HUES48 (cell line): Measurements from ENCODE around the gene MAP3K19.

Experiments
- H3K27ac ChIP-seq: one replicate; pipeline ENCODE4 v1.7.0; 2013; ENCODE audit warnings: low read depth, low read length, inconsistent platforms
- H3K27me3 ChIP-seq: 2 replicates; pipeline ENCODE4 v1.6.1; 2013; ENCODE audit warnings: mild to moderate bottlenecking, low read length; ENCODE audit not compliant: control insufficient read depth, insufficient read depth
- H3K36me3 ChIP-seq: 2 replicates; pipeline ENCODE4 v1.6.1; 2013; ENCODE audit warnings: low read length; ENCODE audit not compliant: control insufficient read depth, insufficient read depth
- H3K4me1 ChIP-seq: 2 replicates; pipeline ENCODE4 v1.6.1; 2013; ENCODE audit warnings: mild to moderate bottlenecking, low read length; ENCODE audit not compliant: control insufficient read depth, insufficient read depth
- H3K4me3 ChIP-seq: 2 replicates; pipeline ENCODE4 v1.5.1; 2013; ENCODE audit warnings: mild to moderate bottlenecking, low read depth, low read length
- H3K9ac ChIP-seq: 2 replicates; pipeline ENCODE4 v1.6.1; 2013; ENCODE audit warnings: mild to moderate bottlenecking, low read depth, low read length, moderate library complexity
- H3K9me3 ChIP-seq: 2 replicates; pipeline ENCODE4 v1.6.1; 2013; ENCODE audit warnings: low read length; ENCODE audit not compliant: control insufficient read depth, insufficient read depth

Gene MAP3K19

GRCh38 chr2:135076556-135076955 is 29.3 kb upstream of the MAP3K19 start:
- no peaks in the 10 kb centered on the region for H3K27me3 ChIP-seq
- H3K4me3 ChIP-seq, result no peak overlapping the region
- no peaks in the 10 kb centered on the region for H3K36me3 ChIP-seq
- H3K9me3 ChIP-seq, result peaks cover 26% of the 10 kb centered on the region
- H3K27ac ChIP-seq, result no peak overlapping the region
- H3K4me1 ChIP-seq, result no peaks in the 10 kb centered on the region
- no peak overlapping the region for H3K9ac ChIP-seq

- Histone ChIP-seq H3K4me3 (no peak overlapping the region), H3K27ac (no peak overlapping the region), H3K27me3 (no peaks in the 10 kb centered on the region), H3K4me1 (no peaks in the 10 kb centered on the region), H3K36me3 (no peaks in the 10 kb centered on the region; the same call in 1 of the 2 replicates), H3K9me3 (peaks cover 44% of the 10 kb centered on the region), H3K9ac (no peak overlapping the region)
Measured at GRCh38 chr2:135074216-135074615, 27.0 kb upstream of the MAP3K19 start.

- H3K36me3 ChIP-seq, result peaks cover 5% of the 10 kb centered on the region; the same call in 1 of the 2 replicates
- H3K27ac ChIP-seq, result no peak overlapping the region
- H3K9ac ChIP-seq, result no peak overlapping the region
- H3K9me3 ChIP-seq, result peaks cover 47% of the 10 kb centered on the region
- no peaks in the 10 kb centered on the region for H3K27me3 ChIP-seq
- H3K4me1 ChIP-seq, result no peaks in the 10 kb centered on the region
- H3K4me3 ChIP-seq, result no peak overlapping the region
Measured at GRCh38 chr2:135072125-135072997, 25.1 kb upstream of the MAP3K19 start.

- H3K27me3 ChIP-seq, result no peaks in the 10 kb centered on the region
- H3K9ac ChIP-seq, result no peak overlapping the region
- no peaks in the 10 kb centered on the region for H3K4me1 ChIP-seq
- H3K27ac ChIP-seq, result no peak overlapping the region
- H3K4me3 ChIP-seq, result no peak overlapping the region
- peaks cover 8% of the 10 kb centered on the region for H3K36me3 ChIP-seq
- H3K9me3 ChIP-seq, result peaks cover 22% of the 10 kb centered on the region
Measured at GRCh38 chr2:135066710-135067109, 19.5 kb upstream of the MAP3K19 start.

GRCh38 chr2:135064149-135064548 is 16.9 kb upstream of the MAP3K19 start:
- H3K9me3 ChIP-seq, result peaks cover 2% of the 10 kb centered on the region; the same call in 1 of the 2 replicates
- no peak overlapping the region for H3K27ac ChIP-seq
- H3K4me1 ChIP-seq, result no peaks in the 10 kb centered on the region
- H3K36me3 ChIP-seq, result peaks cover 19% of the 10 kb centered on the region
- no peak overlapping the region for H3K9ac ChIP-seq
- no peak overlapping the region for H3K4me3 ChIP-seq
- H3K27me3 ChIP-seq, result no peaks in the 10 kb centered on the region

- H3K27me3 ChIP-seq, result no peaks in the 10 kb centered on the region
- no peak overlapping the region for H3K4me3 ChIP-seq
- peaks cover 27% of the 10 kb centered on the region for H3K36me3 ChIP-seq
- H3K9me3 ChIP-seq, result no peaks in the 10 kb centered on the region
- H3K4me1 ChIP-seq, result no peaks in the 10 kb centered on the region
- no peak overlapping the region for H3K27ac ChIP-seq
- H3K9ac ChIP-seq, result no peak overlapping the region
Measured at GRCh38 chr2:135063210-135063609, 16.0 kb upstream of the MAP3K19 start.

GRCh38 chr2:135059577-135059976 is 12.3 kb upstream of the MAP3K19 start:
- Histone ChIP-seq H3K4me1 (no peaks in the 10 kb centered on the region; the same call in 1 of the 2 replicates), H3K27me3 (no peaks in the 10 kb centered on the region), H3K36me3 (peaks cover 37% of the 10 kb centered on the region), H3K9ac (no peak overlapping the region), H3K9me3 (no peaks in the 10 kb centered on the region), H3K4me3 (no peak overlapping the region), H3K27ac (no peak overlapping the region)

- no peak overlapping the region for H3K9ac ChIP-seq
- no peaks in the 10 kb centered on the region for H3K27me3 ChIP-seq
- peaks cover 38% of the 10 kb centered on the region for H3K36me3 ChIP-seq
- peaks cover 5% of the 10 kb centered on the region; the same call in 1 of the 2 replicates for H3K4me1 ChIP-seq
- H3K27ac ChIP-seq, result no peak overlapping the region
- H3K4me3 ChIP-seq, result no peak overlapping the region
- H3K9me3 ChIP-seq, result no peaks in the 10 kb centered on the region
Measured at GRCh38 chr2:135056790-135057189, 9.5 kb upstream of the MAP3K19 start.

GRCh38 chr2:135055182-135055786 is 8.0 kb upstream of the MAP3K19 start:
- no peaks in the 10 kb centered on the region for H3K27me3 ChIP-seq
- H3K27ac ChIP-seq, result no peak overlapping the region
- H3K4me3 ChIP-seq, result no peak overlapping the region
- H3K4me1 ChIP-seq, result peaks cover 7% of the 10 kb centered on the region; the same call in 1 of the 2 replicates
- no peak overlapping the region for H3K9ac ChIP-seq
- H3K36me3 ChIP-seq, result peaks cover 27% of the 10 kb centered on the region
- H3K9me3 ChIP-seq, result no peaks in the 10 kb centered on the region

- Histone ChIP-seq H3K27ac (no peak overlapping the region), H3K4me1 (peaks cover 7% of the 10 kb centered on the region; the same call in 1 of the 2 replicates)
Measured at GRCh38 chr2:135052997-135053474, 5.8 kb upstream of the MAP3K19 start.

More at GRCh38 chr2:135052997-135053474, 5.8 kb upstream of the MAP3K19 start:
- Histone ChIP-seq H3K36me3 (peaks cover 16% of the 10 kb centered on the region), H3K27me3 (no peaks in the 10 kb centered on the region), H3K9me3 (no peaks in the 10 kb centered on the region), H3K9ac (peak overlapping the region; percentile 92; the same call in 1 of the 2 replicates), H3K4me3 (peak overlapping the region; percentile 88)
